OCI-M2 (cell line): Measurements from ENCODE around the gene KCTD20.
"Not testable (repeated sequence)": the region's sequence is repeated elsewhere in the genome, so short reads cannot be mapped to it uniquely, and the experiment has no call there.

Source experiments
- DNase-seq: peaks from one replicate; lab custom pipeline; 2025; ENCODE audit not compliant: unreplicated experiment; lab: John Stamatoyannopoulos, UW

The KCTD20 gene

DNA sequence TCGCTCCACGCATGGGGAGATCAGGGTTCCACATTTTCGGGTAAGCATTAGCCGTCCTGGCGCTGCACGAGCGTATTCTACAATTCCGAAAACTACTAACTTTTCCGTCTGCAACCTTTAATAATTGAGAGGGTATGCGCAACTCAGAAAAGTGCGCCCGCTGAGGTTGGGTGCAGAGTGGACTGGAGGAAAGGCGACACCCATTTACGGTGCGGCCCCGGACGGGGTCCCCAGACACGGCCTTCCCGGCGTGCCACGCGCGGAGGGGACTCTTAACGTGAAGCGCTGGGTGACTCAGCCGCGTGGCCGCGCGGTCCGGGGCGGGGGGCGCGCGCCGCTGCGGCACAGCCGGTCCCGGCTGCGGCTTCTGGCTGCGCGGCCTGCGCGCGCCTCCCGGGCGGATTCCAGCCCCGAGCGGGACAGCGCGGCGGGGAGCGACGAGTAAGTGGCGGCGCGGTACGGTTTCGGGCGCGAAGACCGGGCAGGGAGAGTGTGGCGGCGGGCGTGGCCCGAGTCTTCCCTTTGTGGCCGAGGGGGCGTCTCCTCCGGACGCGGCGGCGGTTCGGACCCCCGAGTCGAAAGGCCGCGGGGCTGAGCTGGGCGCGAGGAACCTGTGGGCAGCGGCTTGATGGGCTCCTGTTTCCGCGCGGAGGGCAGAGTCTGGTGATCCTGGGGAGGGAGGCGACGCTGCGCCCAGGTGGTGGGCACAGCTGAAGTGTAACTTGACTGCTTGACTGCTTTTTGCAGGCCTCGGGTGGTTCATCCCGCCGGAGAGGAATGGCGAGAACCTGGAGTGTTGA lies at the start of gene KCTD20, which contains the start of gene PXT1:
Gene KCTD20 (plus strand): TSS at position 330 of the 800 bp plus-strand sequence. CDS start 27,098 bp downstream, outside the sequence.
Gene PXT1 (minus strand): TSS at position 184 of the 800 bp plus-strand sequence. CDS start 16,772 bp downstream, outside the sequence.
- DNase-seq: peak; percentile 48

DNA sequence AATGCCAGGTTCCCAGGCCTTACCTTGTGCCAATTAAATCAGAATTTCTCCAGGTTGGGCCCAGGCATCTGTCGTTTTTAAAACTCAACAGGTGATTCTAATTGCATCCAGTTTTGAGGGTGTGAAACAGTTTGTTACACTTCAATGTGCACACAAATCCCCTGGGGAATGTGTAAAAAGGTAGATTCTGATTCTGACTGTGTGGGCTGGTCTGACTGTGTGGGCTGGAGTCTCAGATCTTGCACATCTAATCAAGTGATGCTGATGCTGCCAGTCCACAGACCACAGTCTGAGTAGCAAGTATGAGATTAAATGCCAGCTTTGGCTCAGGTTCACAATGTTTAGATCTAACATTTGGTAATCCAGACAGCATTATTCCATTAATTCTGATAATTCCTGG lies 42.8 kb upstream of the KCTD20 start:
- DNase-seq: no peak

- no peak for DNase-seq
These were observed 40.3 kb upstream of the KCTD20 start for GRCh38 chr6:36402481-36402880.

GRCh38 chr6:36404164-36404563 lies 38.6 kb upstream of the KCTD20 start:
- DNase-seq: no peak

GRCh38 chr6:36409718-36410117 lies 33.1 kb upstream of the KCTD20 start:
- DNase-seq: not testable (repeated sequence)

DNA sequence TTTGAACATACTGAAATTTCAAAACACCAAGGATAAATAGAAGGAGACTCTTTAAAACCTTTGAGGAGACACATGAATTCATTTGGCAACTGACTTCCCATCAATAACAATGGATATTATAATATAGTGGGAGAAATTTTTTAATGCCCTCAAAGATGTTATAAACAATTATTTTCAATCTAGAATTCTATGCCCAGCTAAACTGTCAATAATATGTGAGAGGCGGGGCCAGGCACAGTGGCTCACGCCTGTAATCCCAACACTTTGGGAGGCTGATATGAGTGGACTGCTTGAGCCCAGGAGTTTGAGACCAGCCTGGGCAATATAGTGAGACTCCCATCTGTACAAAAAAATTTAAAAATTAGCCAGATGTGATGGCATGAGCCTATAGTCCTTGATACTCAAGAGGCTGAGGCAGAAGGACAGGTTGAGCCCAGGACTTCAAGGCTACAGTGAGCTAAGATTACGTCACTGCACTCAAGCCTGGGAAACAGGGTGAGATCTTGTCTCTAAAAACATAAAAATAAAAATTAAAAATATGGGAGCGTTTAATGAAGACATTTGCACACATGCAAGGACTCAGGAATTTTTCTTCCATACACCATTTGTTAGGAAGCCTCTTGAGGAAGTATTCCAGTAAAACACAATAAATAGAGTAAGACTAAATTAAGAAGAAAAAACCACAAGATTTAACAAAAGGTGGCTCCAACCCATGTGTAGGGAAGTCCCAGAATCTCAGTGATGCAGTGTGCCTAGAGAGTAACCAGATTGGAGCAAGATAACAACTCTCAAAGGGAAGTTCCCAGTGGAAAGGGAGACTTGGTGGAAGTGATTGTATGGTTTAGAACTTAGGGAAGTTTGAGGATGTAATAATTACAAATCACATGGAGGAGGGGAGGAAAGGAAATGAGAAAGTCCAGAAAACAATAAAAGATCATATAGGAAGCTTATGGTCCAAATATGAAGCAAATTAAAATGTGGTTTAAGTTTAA lies 29.0 kb upstream of the KCTD20 start:
- no peak for DNase-seq

GRCh38 chr6:36414481-36414880 lies 28.3 kb upstream of the KCTD20 start:
- DNase-seq: no peak

GRCh38 chr6:36418558-36418957 lies 24.2 kb upstream of the KCTD20 start:
- DNase-seq: no peak

- DNase-seq: no peak
These were observed 23.5 kb upstream of the KCTD20 start for GRCh38 chr6:36419310-36419709.

- no peak for DNase-seq
These were observed 20.1 kb upstream of the KCTD20 start for GRCh38 chr6:36422714-36423100.

DNA sequence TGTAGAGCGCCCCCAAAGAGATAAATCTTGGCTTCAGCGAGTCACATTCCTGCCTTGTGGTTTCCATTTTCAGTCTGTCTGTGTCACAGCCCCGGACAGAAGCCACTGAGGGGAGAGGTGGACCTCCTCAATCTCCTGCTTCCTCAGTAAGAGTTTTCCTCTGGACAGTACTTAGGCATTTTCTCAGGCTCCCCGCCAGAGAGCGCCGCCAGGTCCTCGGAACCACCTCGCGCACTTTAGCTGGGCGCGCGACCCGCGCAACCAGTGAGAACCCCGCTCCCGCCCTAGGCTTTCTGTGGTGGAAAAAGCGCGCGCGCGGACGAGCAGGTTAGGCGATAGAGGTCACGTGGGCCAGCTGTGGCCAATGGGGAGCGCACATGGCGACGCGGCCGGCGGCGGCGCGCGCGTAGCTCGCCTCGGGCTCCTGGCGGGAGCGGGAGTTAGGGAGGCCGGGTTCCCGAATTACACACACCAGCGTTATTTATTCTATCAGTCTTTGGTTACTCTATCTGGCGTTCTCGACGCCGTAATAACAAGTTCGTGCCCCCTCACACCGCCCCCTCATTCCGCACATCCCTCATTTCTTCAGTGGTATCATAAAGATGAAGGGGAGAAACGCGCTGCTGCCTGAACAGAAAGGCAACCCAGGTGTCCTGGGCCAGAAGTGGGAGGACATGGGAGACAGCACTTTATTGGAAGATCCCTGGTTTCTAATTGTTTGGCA lies 19.5 kb upstream of the KCTD20 start:
- DNase-seq: peak; percentile 94

DNA sequence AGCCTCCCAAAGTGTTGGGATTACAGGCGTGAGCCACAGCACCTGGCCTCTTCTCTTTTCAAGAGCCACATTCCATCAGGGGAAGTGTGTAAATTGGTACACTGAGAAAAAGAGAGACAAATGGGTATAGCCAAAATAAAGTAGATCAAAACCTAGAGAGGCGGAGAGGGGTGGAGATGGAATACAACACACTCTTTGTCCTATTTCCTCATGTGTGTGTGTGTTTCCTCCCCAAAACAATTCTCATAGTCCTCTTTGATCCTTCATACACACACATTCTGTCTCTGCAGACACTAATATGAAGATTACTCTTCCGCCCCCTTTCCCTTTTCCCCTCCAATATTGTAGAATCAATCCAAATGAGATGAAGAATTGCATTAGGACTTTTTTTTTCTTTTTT lies 16.2 kb upstream of the KCTD20 start:
- DNase-seq: no peak

DNA sequence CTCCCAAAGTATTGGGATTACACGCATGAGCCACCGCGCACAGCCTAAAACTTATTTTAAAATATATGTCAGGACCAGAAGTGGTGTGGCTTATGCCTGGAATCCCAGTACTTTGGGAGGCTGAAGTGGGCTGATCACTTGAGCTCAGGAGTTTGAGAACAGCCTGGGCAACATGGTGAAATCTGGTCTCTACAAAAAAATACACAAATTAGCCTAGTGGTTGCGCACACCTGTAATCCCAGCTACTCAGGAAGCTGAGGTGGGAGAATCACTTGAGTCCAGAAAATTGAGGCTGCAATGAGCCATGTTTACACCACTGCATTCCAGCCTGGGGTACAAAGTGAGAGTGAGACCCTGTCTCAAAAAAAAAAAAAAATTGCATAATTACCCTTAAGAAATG lies 13.9 kb upstream of the KCTD20 start:
- DNase-seq: no peak

DNA sequence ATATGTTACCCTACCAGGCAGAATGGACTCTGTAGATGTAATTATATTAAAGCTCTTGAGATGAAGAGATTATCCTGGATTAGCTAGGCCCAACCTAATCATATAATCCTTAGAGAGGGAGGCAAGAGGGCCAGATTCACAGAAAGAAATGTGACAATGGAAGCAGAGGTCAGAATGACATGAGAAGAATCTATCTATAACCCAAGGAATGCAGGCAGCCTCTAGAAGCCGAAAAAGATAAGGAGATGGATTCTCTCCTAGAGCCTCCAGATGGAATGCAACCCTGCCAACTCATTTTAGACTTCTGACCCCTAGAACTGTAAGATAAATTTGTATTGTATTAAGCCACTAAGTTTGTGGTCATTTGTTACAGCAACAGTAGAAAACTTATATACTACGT lies 12.4 kb upstream of the KCTD20 start:
- no peak for DNase-seq

GRCh38 chr6:36431197-36431596 lies 11.6 kb upstream of the KCTD20 start:
- no peak for DNase-seq

- no peak for DNase-seq
These were observed 10.6 kb upstream of the KCTD20 start for GRCh38 chr6:36432151-36432671.

GRCh38 chr6:36436466-36436865 lies 6.3 kb upstream of the KCTD20 start:
- no peak for DNase-seq

DNA sequence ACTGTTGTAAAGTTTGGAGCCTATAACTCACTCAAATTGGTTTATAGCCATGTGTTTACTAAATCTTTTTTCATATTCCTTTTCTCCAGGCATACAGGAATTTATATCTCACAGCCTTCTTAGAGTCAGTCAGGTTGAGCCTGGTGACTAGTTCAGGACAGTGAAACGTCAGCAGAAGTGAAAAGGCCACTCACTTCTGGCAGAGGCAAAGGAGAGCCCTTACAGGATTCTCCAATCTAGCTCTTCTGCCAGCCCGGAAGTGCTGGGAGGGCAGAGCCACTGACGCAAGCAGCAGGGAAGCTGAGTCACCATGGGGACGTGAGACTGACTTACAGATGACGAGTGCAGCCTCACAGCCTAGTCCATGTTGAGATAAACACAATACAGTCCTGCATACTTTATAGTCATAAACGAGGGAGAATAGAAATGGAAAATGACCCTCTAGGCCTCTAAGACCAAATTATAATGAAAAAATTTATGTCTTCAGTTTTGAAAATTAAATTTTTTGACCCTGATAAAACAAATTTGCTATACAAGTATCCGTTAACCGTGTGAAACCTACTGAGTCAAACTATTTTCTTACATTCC lies 1.4 kb upstream of the KCTD20 start:
- DNase-seq: peak; percentile 93

- no peak for DNase-seq
These were observed 613 bp upstream of the KCTD20 start for GRCh38 chr6:36442103-36442670.
